Measurements from ENCODE around the gene OR6N2.

Gene OR6N2

DNA sequence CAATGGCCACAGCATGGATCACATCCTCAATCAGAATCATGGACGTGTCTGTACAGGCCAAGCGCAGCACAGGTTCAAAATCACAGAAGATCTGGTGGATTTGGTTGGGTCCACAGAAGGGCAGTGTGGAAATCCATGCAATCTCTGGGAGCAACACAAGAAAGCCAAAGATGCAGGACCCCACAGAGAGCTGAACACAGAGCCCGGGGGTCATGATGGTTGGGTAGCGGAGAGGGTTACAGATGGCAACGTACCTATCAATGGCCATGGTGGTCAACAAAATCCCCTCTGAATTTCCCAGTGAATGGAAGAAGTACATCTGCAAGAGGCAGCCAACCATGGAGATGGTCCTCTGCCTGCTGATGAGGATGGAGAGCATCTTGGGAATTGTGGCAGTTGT lies 56.6 kb downstream of the OR6N2 start:
- TF ChIP-seq, protein P1, sequence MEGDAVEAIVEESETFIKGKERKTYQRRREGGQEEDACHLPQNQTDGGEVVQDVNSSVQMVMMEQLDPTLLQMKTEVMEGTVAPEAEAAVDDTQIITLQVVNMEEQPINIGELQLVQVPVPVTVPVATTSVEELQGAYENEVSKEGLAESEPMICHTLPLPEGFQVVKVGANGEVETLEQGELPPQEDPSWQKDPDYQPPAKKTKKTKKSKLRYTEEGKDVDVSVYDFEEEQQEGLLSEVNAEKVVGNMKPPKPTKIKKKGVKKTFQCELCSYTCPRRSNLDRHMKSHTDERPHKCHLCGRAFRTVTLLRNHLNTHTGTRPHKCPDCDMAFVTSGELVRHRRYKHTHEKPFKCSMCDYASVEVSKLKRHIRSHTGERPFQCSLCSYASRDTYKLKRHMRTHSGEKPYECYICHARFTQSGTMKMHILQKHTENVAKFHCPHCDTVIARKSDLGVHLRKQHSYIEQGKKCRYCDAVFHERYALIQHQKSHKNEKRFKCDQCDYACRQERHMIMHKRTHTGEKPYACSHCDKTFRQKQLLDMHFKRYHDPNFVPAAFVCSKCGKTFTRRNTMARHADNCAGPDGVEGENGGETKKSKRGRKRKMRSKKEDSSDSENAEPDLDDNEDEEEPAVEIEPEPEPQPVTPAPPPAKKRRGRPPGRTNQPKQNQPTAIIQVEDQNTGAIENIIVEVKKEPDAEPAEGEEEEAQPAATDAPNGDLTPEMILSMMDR (conservative IDR thresholded peaks at IDR 0.05): no peak
- H3K27ac ChIP-seq: no peak overlapping the region
